Measurements from ENCODE around the gene GPX1.

The GPX1 gene

GRCh38 chr3:49313896-49314688 is 44.1 kb downstream of the GPX1 start:
- DNase-seq (ENCODE audit: low read depth, low spot score): peak; percentile 40

GRCh38 chr3:49311283-49311682 is 46.9 kb downstream of the GPX1 start:
- no peak for DNase-seq (ENCODE audit: low read depth, low spot score)

- DNase-seq (ENCODE audit: low read depth, low spot score): no peak
Observed at GRCh38 chr3:49310677-49311076, 47.5 kb downstream of the GPX1 start.
